ENCODE measurements around the gene IGLON5.

IGLON5 gene

GRCh38 chr19:51311351-51312257 lies at the start of gene IGLON5:
Gene IGLON5, plus strand, starts transcription at chr19:51311644. Its CDS starts 204 bp downstream, at chr19:51311848.
- DNase-seq = no peak

GRCh38 chr19:51263808-51264207 lies 47.6 kb upstream of the IGLON5 start:
- DNase-seq = no peak

GRCh38 chr19:51271067-51271466 lies 40.4 kb upstream of the IGLON5 start:
- DNase-seq = no peak

- DNase-seq = no peak
Observed at GRCh38 chr19:51272183-51272810, 39.1 kb upstream of the IGLON5 start.

- no peak for DNase-seq
Observed at GRCh38 chr19:51274049-51274770, 37.2 kb upstream of the IGLON5 start.

GRCh38 chr19:51277112-51277511 lies 34.3 kb upstream of the IGLON5 start:
- no peak for DNase-seq

- DNase-seq = no peak
Observed at GRCh38 chr19:51282335-51282734, 29.1 kb upstream of the IGLON5 start.

GRCh38 chr19:51285682-51286081 lies 25.8 kb upstream of the IGLON5 start:
- DNase-seq = no peak

GRCh38 chr19:51289635-51290034 lies 21.8 kb upstream of the IGLON5 start:
- no peak for DNase-seq

- DNase-seq = no peak
Observed at GRCh38 chr19:51292971-51293370, 18.5 kb upstream of the IGLON5 start.

- no peak for DNase-seq
Observed at GRCh38 chr19:51293571-51294210, 17.8 kb upstream of the IGLON5 start.

GRCh38 chr19:51294211-51294976 lies 17.1 kb upstream of the IGLON5 start:
- no peak for DNase-seq

- DNase-seq = no peak
Observed at GRCh38 chr19:51294977-51295375, 16.5 kb upstream of the IGLON5 start.

- DNase-seq = no peak
Observed at GRCh38 chr19:51295382-51296126, 15.9 kb upstream of the IGLON5 start.

GRCh38 chr19:51296336-51297093 lies 14.9 kb upstream of the IGLON5 start:
- DNase-seq = no peak

- DNase-seq = no peak
Observed at GRCh38 chr19:51297406-51297805, 14.0 kb upstream of the IGLON5 start.

GRCh38 chr19:51301266-51301665 lies 10.2 kb upstream of the IGLON5 start:
- DNase-seq = no peak

- no peak for DNase-seq
Observed at GRCh38 chr19:51305479-51305878, 6.0 kb upstream of the IGLON5 start.

- DNase-seq = no peak
Observed at GRCh38 chr19:51316688-51317087, 5.2 kb downstream of the IGLON5 start.

- DNase-seq = no peak
Observed at GRCh38 chr19:51317376-51317775, 5.9 kb downstream of the IGLON5 start.

GRCh38 chr19:51317968-51318367 lies 6.5 kb downstream of the IGLON5 start:
- no peak for DNase-seq

All from activated CD4-positive, alpha-beta T cell treated with anti-CD3 and anti-CD28 coated beads, Interleukin-2, amount 50 U/mL, for 48 hours (primary cell).